T-cell (primary cell): ENCODE measurements around the gene USF2. TPM values are rescaled to one million over a fixed set of nuclear protein-coding genes. Genes with fewer than 3 reads are reported as not detected.

Experiments
- ATAC-seq, 4 experiments: fragments of 200-7000 bp in 3 of 4; fragments of 150-1000 bp in 1 of 4; cut with Tn5 transposase; replicated peaks in 1 of 4; 1 replicate in 3 of 4; 2 replicates in 1 of 4; pipeline ENCODE4 v1.10.0; 2021; ENCODE audit warnings: moderate library complexity in 3 of 4, mild to moderate bottlenecking in 2 of 4, moderate number of reproducible peaks in 1 of 4
- CTCF ChIA-PET, 2 donors: fragments of 300-600 bp; sonication (Branson Sonifier 250); formaldehyde crosslinking; loops; one replicate each; lab custom pipeline; 2022; ENCODE audit warnings: antibody characterized with exemption in 2 of 2; lab: Charles Lee
- POLR2A ChIA-PET, 2 donors: fragments of 300-600 bp; sonication (Branson Sonifier 250); formaldehyde crosslinking; loops; one replicate each; lab custom pipeline; 2022; ENCODE audit warnings: antibody characterized with exemption in 2 of 2; lab: Charles Lee
- DNase-seq, 35 experiments: peaks; one replicate each; pipeline versions ENCODE4 v3.0.0 to v3.0.0-alpha.2; 2013 to 2023
- H3K27ac ChIP-seq: one replicate; pipeline ENCODE4 v1.5.1; 2013; ENCODE audit warnings: low read length
- H3K27me3 ChIP-seq, 2 experiments: replicated peaks in 1 of 2; 1 replicate in 1 of 2; 2 replicates in 1 of 2; pipeline versions ENCODE4 v1.6.1 to v1.7.0; 2013; ENCODE audit warnings: low read length in 1 of 2, mixed read lengths in 1 of 2; ENCODE audit not compliant: control insufficient read depth in 2 of 2, insufficient read depth in 2 of 2; ENCODE audit errors: extremely low read depth in 1 of 2
- H3K36me3 ChIP-seq, 2 donors: 1 replicate in 1 of 2; 2 replicates in 1 of 2; pipeline versions ENCODE4 v1.6.1 to v1.7.0; 2013; ENCODE audit warnings: low read length in 1 of 2; ENCODE audit not compliant: control insufficient read depth in 2 of 2, insufficient read depth in 1 of 2; ENCODE audit errors: extremely low read depth in 1 of 2
- H3K4me1 ChIP-seq, 2 experiments: 1 replicate in 1 of 2; 2 replicates in 1 of 2; pipeline versions ENCODE4 v1.6.1 to v1.7.0; 2013; ENCODE audit warnings: low read length in 2 of 2, mixed read lengths in 1 of 2; ENCODE audit not compliant: insufficient read depth in 2 of 2, control insufficient read depth in 1 of 2; ENCODE audit errors: extremely low read depth in 1 of 2
- H3K4me3 ChIP-seq, 2 donors: 1 replicate in 1 of 2; 2 replicates in 1 of 2; pipeline versions ENCODE4 v1.5.1 to v1.7.0; 2013; ENCODE audit warnings: mild to moderate bottlenecking in 2 of 2, low read length in 1 of 2, moderate library complexity in 1 of 2; ENCODE audit not compliant: control insufficient read depth in 1 of 2; ENCODE audit errors: extremely low read depth in 1 of 2
- H3K9me3 ChIP-seq: 2 replicates; pipeline ENCODE4 v1.7.0; 2013
- H3K27ac Mint-ChIP-seq, 2 donors: one replicate each; pipeline ENCODE4 v1.8.0; 2020 to 2021; ENCODE audit warnings: mild to moderate bottlenecking in 2 of 2, mixed read lengths in 2 of 2
- H3K27me3 Mint-ChIP-seq, 2 donors: one replicate each; pipeline ENCODE4 v1.8.0; 2021 to 2022; ENCODE audit warnings: mixed read lengths in 2 of 2
- H3K36me3 Mint-ChIP-seq: one replicate; pipeline ENCODE4 v1.8.0; 2021; ENCODE audit warnings: mixed read lengths
- H3K4me1 Mint-ChIP-seq, 3 donors: one replicate each; pipeline ENCODE4 v1.8.0; 2020 to 2022; ENCODE audit warnings: mixed read lengths in 3 of 3, mild to moderate bottlenecking in 1 of 3
- H3K4me3 Mint-ChIP-seq, 3 donors: one replicate each; pipeline ENCODE4 v1.8.0; 2020 to 2022; ENCODE audit warnings: mild to moderate bottlenecking in 3 of 3, mixed read lengths in 3 of 3, moderate library complexity in 3 of 3
- H3K9me3 Mint-ChIP-seq, 3 donors: one replicate each; pipeline ENCODE4 v1.8.0; 2020 to 2022; ENCODE audit warnings: mixed read lengths in 3 of 3
- WGBS: methylation state at CpG from one replicate; pipeline ENCODE4 v1.1.5; 2013; ENCODE audit warnings: missing lambda C conversion rate; ENCODE audit not compliant: insufficient coverage; 5-methylcytosine and 5-hydroxymethylcytosine counted together
- total RNA-seq, 35 experiments: library from RNA in 6 of 35; stranded (reverse) in 6 of 35; fragments of 120-200 nt in 1 of 35; gene quantifications; one replicate each; pipeline versions ENCODE4 v1.2.1 to v1.2.4 and lab custom pipeline; 2013 to 2026

Gene USF2
- total RNA-seq, 5 donors from 2014 or later (not counting 1 experiment from before 2014, with no cell fraction given), result 207 to 255 (median 249) TPM

- H3K4me1 ChIP-seq, result peaks cover 0 to 3% of the 10 kb centered on the region in 2 experiments
- no peak overlapping the region for H3K4me3 ChIP-seq
- Mint-ChIP-seq H3K4me1 (peaks cover 10 to 26% (median 26%) of the 10 kb centered on the region in 3 donors), H3K4me3 (no peak overlapping the region), H3K9me3 (no peaks in the 10 kb centered on the region), H3K36me3 (peaks cover 21% of the 10 kb centered on the region), H3K27me3 (peaks cover 11 to 12% of the 10 kb centered on the region in 2 donors), H3K27ac (no peak overlapping the region)
- ATAC-seq, result no peak
- H3K36me3 ChIP-seq, result peaks cover 7 to 39% of the 10 kb centered on the region in 2 donors
- WGBS, result 96% methylated on average over 45 of the region's 45 CpGs
- no peak for DNase-seq
- peaks cover 0 to 24% of the 10 kb centered on the region in 2 experiments for H3K27me3 ChIP-seq
- H3K27ac ChIP-seq, result no peak overlapping the region
- no peaks in the 10 kb centered on the region for H3K9me3 ChIP-seq
- ChIA-PET CTCF (no interaction called here), POLR2A (no interaction called here)
These were observed 10.0 kb downstream of the USF2 start for GRCh38 chr19:35278578-35279284.

- H3K9me3 ChIP-seq, result no peaks in the 10 kb centered on the region
- CTCF ChIA-PET, result interaction anchor here in 1 of 2 donors (0.6 kb wide), 1 partner anchor 136 kb away, joined by 5 read pairs; the partner anchor contains the start of gene FXYD7
- POLR2A ChIA-PET, result no interaction called here
- Mint-ChIP-seq H3K4me1 (peaks cover 7 to 20% (median 19%) of the 10 kb centered on the region in 3 donors), H3K27me3 (peaks cover 12 to 15% of the 10 kb centered on the region in 2 donors), H3K4me3 (no peak overlapping the region), H3K36me3 (peaks cover 18% of the 10 kb centered on the region), H3K9me3 (no peaks in the 10 kb centered on the region), H3K27ac (no peak overlapping the region)
- 100% methylated on average over 3 of the region's 11 CpGs for whole genome bisulfite sequencing
- no peak overlapping the region for H3K27ac ChIP-seq
- H3K4me3 ChIP-seq, result no peak overlapping the region
- ATAC-seq (peak in 1 of 4 experiments; percentile 21), DNase-seq (no peak)
- peaks cover 7 to 33% of the 10 kb centered on the region in 2 donors for H3K36me3 ChIP-seq
- peaks cover 0 to 30% of the 10 kb centered on the region in 2 experiments for H3K27me3 ChIP-seq
- H3K4me1 ChIP-seq, result peaks cover 0 to 3% of the 10 kb centered on the region in 2 experiments
These were observed 10.6 kb downstream of the USF2 start for GRCh38 chr19:35279374-35279773.

GRCh38 chr19:35279985-35280821 is 11.4 kb downstream of the USF2 start:
- Histone ChIP-seq H3K4me1 (peaks cover 0 to 3% of the 10 kb centered on the region in 2 experiments), H3K9me3 (no peaks in the 10 kb centered on the region), H3K36me3 (peaks cover 7 to 29% of the 10 kb centered on the region in 2 donors), H3K27me3 (peaks cover 0 to 37% of the 10 kb centered on the region in 2 experiments), H3K4me3 (no peak overlapping the region), H3K27ac (no peak overlapping the region)
- Mint-ChIP-seq H3K27me3 (peaks cover 17 to 19% of the 10 kb centered on the region in 2 donors), H3K36me3 (peaks cover 16% of the 10 kb centered on the region), H3K4me1 (peaks cover 7 to 19% (median 12%) of the 10 kb centered on the region in 3 donors), H3K9me3 (no peaks in the 10 kb centered on the region), H3K27ac (no peak overlapping the region), H3K4me3 (no peak overlapping the region)
- ATAC-seq (peak in 2 of 4 experiments; percentile 17 to 20), DNase-seq (no peak)
- POLR2A ChIA-PET, result interaction anchor here in 1 of 2 donors (0.5 kb wide), 1 partner anchor 12 kb away, joined by 5 read pairs; no protein-coding TSS in a partner anchor
- WGBS, result 92% methylated on average over 9 of the region's 12 CpGs
- CTCF ChIA-PET, result interaction anchor here in 1 of 2 donors (1.4 kb wide), 1 partner anchor 138 kb away, joined by 7 read pairs; no protein-coding TSS in a partner anchor

DNA sequence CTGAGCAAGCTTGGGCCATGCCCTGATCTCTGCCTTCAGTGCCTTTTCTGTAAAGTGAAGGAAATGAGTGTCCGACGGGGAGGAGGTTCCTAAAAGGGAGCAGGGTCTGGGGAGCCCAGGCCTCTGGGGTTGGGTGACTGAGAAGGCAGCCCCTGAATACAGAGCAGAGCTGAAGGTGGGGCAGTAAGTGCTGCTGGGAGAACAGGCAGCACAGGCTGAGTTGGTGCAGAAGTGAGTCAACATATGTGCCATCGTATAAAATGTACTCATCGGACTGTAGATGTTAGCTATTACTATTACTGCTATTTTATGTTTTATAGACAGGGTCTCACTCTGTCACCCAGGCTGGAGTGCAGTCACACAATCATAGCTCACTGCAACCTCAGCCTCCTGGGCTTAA is 12.5 kb downstream of the USF2 start:
- no peak for ATAC-seq
- H3K27me3 Mint-ChIP-seq, result peaks cover 19% of the 10 kb centered on the region in 2 donors
- H3K27ac Mint-ChIP-seq, result peak overlapping the region in 1 of 2 donors; percentile 39
- CTCF ChIA-PET, result interaction anchor here in 1 of 2 donors (1.4 kb wide), 1 partner anchor 139 kb away, joined by 7 read pairs; no protein-coding TSS in a partner anchor
- H3K4me1 Mint-ChIP-seq, result peaks cover 3 to 14% (median 12%) of the 10 kb centered on the region in 3 donors
- POLR2A ChIA-PET, result no interaction called here
- no peak overlapping the region for H3K4me3 Mint-ChIP-seq
- H3K9me3 ChIP-seq, result no peaks in the 10 kb centered on the region
- WGBS, result 100% methylated on average over 2 of the region's 4 CpGs
- DNase-seq, result no peak
- H3K9me3 Mint-ChIP-seq, result no peaks in the 10 kb centered on the region
- H3K36me3 ChIP-seq, result peaks cover 7 to 20% of the 10 kb centered on the region in 2 donors
- H3K4me1 ChIP-seq, result peaks cover 0 to 3% of the 10 kb centered on the region in 2 experiments
- no peak overlapping the region for H3K4me3 ChIP-seq
- peaks cover 0 to 37% of the 10 kb centered on the region in 2 experiments for H3K27me3 ChIP-seq
- H3K27ac ChIP-seq, result no peak overlapping the region
- peaks cover 9% of the 10 kb centered on the region for H3K36me3 Mint-ChIP-seq

DNA sequence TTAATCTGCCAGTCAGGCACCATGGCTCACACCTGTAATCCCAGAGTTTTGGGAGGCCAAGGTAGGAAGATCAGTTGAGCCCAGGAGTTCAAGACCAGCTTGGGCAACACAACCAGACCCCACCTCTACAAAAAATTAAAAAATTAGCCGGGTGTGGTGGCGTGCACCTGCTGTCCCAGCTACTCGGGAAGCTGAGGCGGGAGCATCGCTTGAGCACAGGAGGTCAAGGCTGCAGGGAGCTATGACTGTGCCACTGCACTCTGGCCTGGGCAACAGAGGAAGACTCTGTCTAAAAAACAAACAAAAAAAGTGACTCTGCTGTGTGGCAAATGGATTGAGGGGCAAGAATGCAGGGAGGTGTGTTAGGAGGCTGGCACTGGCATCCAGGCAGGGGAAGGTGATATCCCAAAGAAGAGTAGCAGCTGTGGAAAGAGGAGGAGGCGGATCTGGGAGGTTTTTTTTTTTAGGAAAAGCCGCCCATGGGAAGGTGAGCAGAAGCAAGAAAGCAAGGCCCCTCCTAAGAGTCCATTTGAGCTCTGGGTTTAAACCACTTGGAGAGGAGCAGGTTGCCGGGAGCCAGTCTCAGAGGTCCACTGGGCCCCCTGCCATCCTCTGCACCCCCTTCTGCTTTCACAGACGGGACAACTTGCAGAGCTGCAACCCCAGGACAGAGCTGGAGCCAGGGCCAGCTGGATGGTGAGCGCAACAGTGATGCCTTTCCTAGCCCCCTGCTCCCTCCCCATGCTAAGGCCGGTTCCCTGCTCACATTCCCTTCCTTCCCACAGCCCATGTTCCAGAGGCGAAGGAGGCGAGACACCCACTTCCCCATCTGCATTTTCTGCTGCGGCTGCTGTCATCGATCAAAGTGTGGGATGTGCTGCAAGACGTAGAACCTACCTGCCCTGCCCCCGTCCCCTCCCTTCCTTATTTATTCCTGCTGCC is 15.7 kb downstream of the USF2 start:
- CTCF ChIA-PET, result interaction anchor here in 1 of 2 donors (0.7 kb wide), 1 partner anchor 171 kb away, joined by 3 read pairs; no protein-coding TSS in a partner anchor
- Mint-ChIP-seq H3K36me3 (no peaks in the 10 kb centered on the region), H3K27me3 (peaks cover 19% of the 10 kb centered on the region in 2 donors), H3K27ac (no peak overlapping the region), H3K4me1 (peaks cover 3 to 14% (median 5%) of the 10 kb centered on the region in 3 donors), H3K9me3 (no peaks in the 10 kb centered on the region), H3K4me3 (no peak overlapping the region)
- H3K4me3 ChIP-seq, result no peak overlapping the region
- WGBS, result 88% methylated on average over 12 of the region's 17 CpGs
- ATAC-seq, result no peak
- POLR2A ChIA-PET, result no interaction called here
- no peaks in the 10 kb centered on the region for H3K9me3 ChIP-seq
- H3K36me3 ChIP-seq, result no peaks in the 10 kb centered on the region
- peaks cover 0 to 3% of the 10 kb centered on the region in 2 experiments for H3K4me1 ChIP-seq
- H3K27ac ChIP-seq, result no peak overlapping the region
- no peak for DNase-seq
- peaks cover 0 to 45% of the 10 kb centered on the region in 2 experiments for H3K27me3 ChIP-seq
